Measurements from ENCODE around the gene MCAT.

The MCAT gene

GRCh38 chr22:43142880-43143562, at the start of gene MCAT:
Gene MCAT (minus strand): TSS chr22:43143398. CDS start chr22:43143348, 50 bp downstream.
- Histone ChIP-seq H3K9ac (ENCODE audit: low read depth, low read length) (peak within 1 kb of the TSS; percentile 77), H3K4me1 (ENCODE audit: insufficient read depth, low read length) (no peaks in the 10 kb centered on the region), H3K9me3 (ENCODE audit: control insufficient read depth, insufficient read depth, low read length) (no peaks in the 10 kb centered on the region), H3K36me3 (ENCODE audit: insufficient read depth, low read length) (peaks cover 3% of the 10 kb centered on the region; the same call in 1 of the 2 replicates)

GRCh38 chr22:43191831-43192230, 48.6 kb upstream of the MCAT start:
- no peaks in the 10 kb centered on the region for H3K9me3 ChIP-seq (ENCODE audit: control insufficient read depth, insufficient read depth, low read length)
- H3K36me3 ChIP-seq (ENCODE audit: insufficient read depth, low read length): no peaks in the 10 kb centered on the region
- H3K4me1 ChIP-seq (ENCODE audit: insufficient read depth, low read length): peaks cover 5% of the 10 kb centered on the region; the same call in 1 of the 2 replicates
- H3K9ac ChIP-seq (ENCODE audit: low read depth, low read length): no peak overlapping the region

GRCh38 chr22:43188829-43189545, 45.8 kb upstream of the MCAT start:
- Histone ChIP-seq H3K4me1 (ENCODE audit: insufficient read depth, low read length) (peaks cover 11% of the 10 kb centered on the region; the same call in 1 of the 2 replicates), H3K36me3 (ENCODE audit: insufficient read depth, low read length) (no peaks in the 10 kb centered on the region), H3K9me3 (ENCODE audit: control insufficient read depth, insufficient read depth, low read length) (no peaks in the 10 kb centered on the region), H3K9ac (ENCODE audit: low read depth, low read length) (no peak overlapping the region)

GRCh38 chr22:43187171-43188099, 44.2 kb upstream of the MCAT start:
- Histone ChIP-seq H3K4me1 (ENCODE audit: insufficient read depth, low read length) (peaks cover 11% of the 10 kb centered on the region; the same call in 1 of the 2 replicates), H3K9me3 (ENCODE audit: control insufficient read depth, insufficient read depth, low read length) (no peaks in the 10 kb centered on the region), H3K9ac (ENCODE audit: low read depth, low read length) (peak overlapping the region; percentile 58), H3K36me3 (ENCODE audit: insufficient read depth, low read length) (no peaks in the 10 kb centered on the region)

GRCh38 chr22:43186272-43187170, 43.3 kb upstream of the MCAT start, which contains the start of gene TTLL12:
Gene TTLL12 (minus strand): TSS chr22:43187134. CDS start chr22:43187069, 65 bp downstream.
- Histone ChIP-seq H3K4me1 (ENCODE audit: insufficient read depth, low read length) (peaks cover 11% of the 10 kb centered on the region; the same call in 1 of the 2 replicates), H3K9ac (ENCODE audit: low read depth, low read length) (peak within 1 kb of the TSS; percentile 58), H3K36me3 (ENCODE audit: insufficient read depth, low read length) (no peaks in the 10 kb centered on the region), H3K9me3 (ENCODE audit: control insufficient read depth, insufficient read depth, low read length) (no peaks in the 10 kb centered on the region)

- Histone ChIP-seq H3K9ac (ENCODE audit: low read depth, low read length) (peak overlapping the region; percentile 52), H3K36me3 (ENCODE audit: insufficient read depth, low read length) (peaks cover 3% of the 10 kb centered on the region; the same call in 1 of the 2 replicates), H3K4me1 (ENCODE audit: insufficient read depth, low read length) (peaks cover 11% of the 10 kb centered on the region; the same call in 1 of the 2 replicates), H3K9me3 (ENCODE audit: control insufficient read depth, insufficient read depth, low read length) (no peaks in the 10 kb centered on the region)
These were observed 42.7 kb upstream of the MCAT start for GRCh38 chr22:43185860-43186261.

- peaks cover 7% of the 10 kb centered on the region; the same call in 1 of the 2 replicates for H3K4me1 ChIP-seq (ENCODE audit: insufficient read depth, low read length)
- no peaks in the 10 kb centered on the region for H3K9me3 ChIP-seq (ENCODE audit: control insufficient read depth, insufficient read depth, low read length)
- peaks cover 5% of the 10 kb centered on the region for H3K36me3 ChIP-seq (ENCODE audit: insufficient read depth, low read length)
- no peak overlapping the region for H3K9ac ChIP-seq (ENCODE audit: low read depth, low read length)
These were observed 40.5 kb upstream of the MCAT start for GRCh38 chr22:43183496-43184277.

GRCh38 chr22:43182726-43183125, 39.5 kb upstream of the MCAT start:
- Histone ChIP-seq H3K9me3 (ENCODE audit: control insufficient read depth, insufficient read depth, low read length) (no peaks in the 10 kb centered on the region), H3K36me3 (ENCODE audit: insufficient read depth, low read length) (peaks cover 7% of the 10 kb centered on the region), H3K4me1 (ENCODE audit: insufficient read depth, low read length) (peaks cover 6% of the 10 kb centered on the region; the same call in 1 of the 2 replicates), H3K9ac (ENCODE audit: low read depth, low read length) (no peak overlapping the region)

- H3K9me3 ChIP-seq (ENCODE audit: control insufficient read depth, insufficient read depth, low read length): no peaks in the 10 kb centered on the region
- H3K4me1 ChIP-seq (ENCODE audit: insufficient read depth, low read length): peaks cover 6% of the 10 kb centered on the region; the same call in 1 of the 2 replicates
- H3K9ac ChIP-seq (ENCODE audit: low read depth, low read length): no peak overlapping the region
- peaks cover 7% of the 10 kb centered on the region for H3K36me3 ChIP-seq (ENCODE audit: insufficient read depth, low read length)
These were observed 38.9 kb upstream of the MCAT start for GRCh38 chr22:43182118-43182517.

GRCh38 chr22:43181321-43182076, 38.3 kb upstream of the MCAT start:
- Histone ChIP-seq H3K9ac (ENCODE audit: low read depth, low read length) (no peak overlapping the region), H3K36me3 (ENCODE audit: insufficient read depth, low read length) (peaks cover 7% of the 10 kb centered on the region), H3K4me1 (ENCODE audit: insufficient read depth, low read length) (peaks cover 6% of the 10 kb centered on the region; the same call in 1 of the 2 replicates), H3K9me3 (ENCODE audit: control insufficient read depth, insufficient read depth, low read length) (no peaks in the 10 kb centered on the region)

GRCh38 chr22:43180670-43181069, 37.5 kb upstream of the MCAT start:
- Histone ChIP-seq H3K9ac (ENCODE audit: low read depth, low read length) (no peak overlapping the region), H3K9me3 (ENCODE audit: control insufficient read depth, insufficient read depth, low read length) (no peaks in the 10 kb centered on the region), H3K4me1 (ENCODE audit: insufficient read depth, low read length) (peaks cover 4% of the 10 kb centered on the region; the same call in 1 of the 2 replicates), H3K36me3 (ENCODE audit: insufficient read depth, low read length) (peaks cover 7% of the 10 kb centered on the region)

GRCh38 chr22:43179911-43180195, 36.7 kb upstream of the MCAT start:
- H3K9me3 ChIP-seq (ENCODE audit: control insufficient read depth, insufficient read depth, low read length): no peaks in the 10 kb centered on the region
- H3K36me3 ChIP-seq (ENCODE audit: insufficient read depth, low read length): peaks cover 7% of the 10 kb centered on the region
- H3K4me1 ChIP-seq (ENCODE audit: insufficient read depth, low read length): no peaks in the 10 kb centered on the region

More at GRCh38 chr22:43179911-43180195, 36.7 kb upstream of the MCAT start:
- no peak overlapping the region for H3K9ac ChIP-seq (ENCODE audit: low read depth, low read length)
